Measurements from ENCODE around the gene DNMT3B.

Gene DNMT3B

GRCh38 chr20:32773855-32774254 lies 11.7 kb downstream of the DNMT3B start:
- ATAC-seq = no peak
- TF ChIP-seq ZNF70 (CRISPR knock-in tag; IDR thresholded peaks at IDR 0.05) (no peak), TCF4 (CRISPR knock-in tag; IDR thresholded peaks at IDR 0.05; ENCODE audit: borderline replicate concordance) (no peak), ISL1 (CRISPR knock-in tag; IDR thresholded peaks at IDR 0.05) (no peak), ZNF8 (CRISPR knock-in tag; IDR thresholded peaks at IDR 0.05) (no peak)
- TF ChIP-seq, protein P1, sequence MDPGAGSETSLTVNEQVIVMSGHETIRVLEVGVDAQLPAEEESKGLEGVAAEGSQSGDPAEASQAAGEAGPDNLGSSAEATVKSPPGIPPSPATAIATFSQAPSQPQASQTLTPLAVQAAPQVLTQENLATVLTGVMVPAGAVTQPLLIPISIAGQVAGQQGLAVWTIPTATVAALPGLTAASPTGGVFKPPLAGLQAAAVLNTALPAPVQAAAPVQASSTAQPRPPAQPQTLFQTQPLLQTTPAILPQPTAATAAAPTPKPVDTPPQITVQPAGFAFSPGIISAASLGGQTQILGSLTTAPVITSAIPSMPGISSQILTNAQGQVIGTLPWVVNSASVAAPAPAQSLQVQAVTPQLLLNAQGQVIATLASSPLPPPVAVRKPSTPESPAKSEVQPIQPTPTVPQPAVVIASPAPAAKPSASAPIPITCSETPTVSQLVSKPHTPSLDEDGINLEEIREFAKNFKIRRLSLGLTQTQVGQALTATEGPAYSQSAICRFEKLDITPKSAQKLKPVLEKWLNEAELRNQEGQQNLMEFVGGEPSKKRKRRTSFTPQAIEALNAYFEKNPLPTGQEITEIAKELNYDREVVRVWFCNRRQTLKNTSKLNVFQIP (CRISPR knock-in tag; IDR thresholded peaks at IDR 0.05; ENCODE audit: borderline replicate concordance, low read depth) = no peak

GRCh38 chr20:32775336-32775991 lies 13.3 kb downstream of the DNMT3B start:
- ATAC-seq = no peak

DNA sequence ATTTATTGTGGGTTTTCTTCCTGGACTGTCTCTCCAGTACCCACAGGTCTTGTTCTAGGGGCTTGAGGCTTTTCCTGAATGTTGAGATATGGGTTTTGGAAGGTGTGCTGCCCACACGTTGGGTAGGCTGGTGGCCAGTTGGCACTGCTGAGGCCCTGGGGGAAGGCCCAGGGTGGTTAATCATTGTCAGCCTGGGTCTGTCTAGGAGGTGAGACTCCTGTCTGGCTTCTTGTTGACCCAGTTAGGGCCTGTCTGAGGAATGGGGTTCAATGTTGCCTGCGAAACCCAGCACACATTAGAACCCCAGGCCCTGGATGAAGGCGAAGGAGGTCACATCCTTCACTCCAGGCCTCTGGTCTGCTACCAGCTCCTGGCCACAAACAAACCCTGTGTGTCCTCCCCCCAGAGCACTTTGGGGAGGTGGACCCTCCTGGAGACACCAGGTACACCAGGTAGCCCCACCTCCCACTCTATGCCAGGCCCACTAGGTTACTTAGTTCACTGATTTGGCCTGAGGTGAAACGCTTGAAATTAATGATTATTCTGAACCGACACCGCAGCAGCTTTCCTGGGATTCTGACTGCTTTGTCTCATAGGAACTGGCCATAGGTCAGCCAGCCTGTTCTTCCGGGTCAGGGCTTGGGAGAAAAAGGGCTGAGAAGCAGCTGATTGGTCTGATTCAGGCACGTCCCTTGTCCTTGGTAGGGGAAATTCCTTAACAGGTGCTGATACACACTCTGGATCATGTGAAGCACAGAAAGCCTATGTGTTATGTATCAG lies 15.2 kb downstream of the DNMT3B start:
- no peak for ATAC-seq
- TF ChIP-seq PATZ1 (CRISPR knock-in tag; IDR thresholded peaks at IDR 0.05; ENCODE audit: borderline replicate concordance) (no peak), ZC3H10 (CRISPR knock-in tag; IDR thresholded peaks at IDR 0.05) (no peak), GLIS3 (CRISPR knock-in tag; IDR thresholded peaks at IDR 0.05) (no peak), CREB5 (CRISPR knock-in tag; IDR thresholded peaks at IDR 0.05; ENCODE audit: low read depth) (no peak), ARNTL (CRISPR knock-in tag; IDR thresholded peaks at IDR 0.05; ENCODE audit: borderline replicate concordance, low read depth) (no peak), ZNF8 (CRISPR knock-in tag; IDR thresholded peaks at IDR 0.05) (no peak), ESRRG (CRISPR knock-in tag; IDR thresholded peaks at IDR 0.05) (no peak), ZFP3 (CRISPR knock-in tag; IDR thresholded peaks at IDR 0.05) (no peak), OSR1 (CRISPR knock-in tag; IDR thresholded peaks at IDR 0.05) (no peak), SNAI2 (CRISPR knock-in tag; IDR thresholded peaks at IDR 0.05) (no peak), ZNF70 (CRISPR knock-in tag; IDR thresholded peaks at IDR 0.05) (no peak), BACH2 (CRISPR knock-in tag; IDR thresholded peaks at IDR 0.05; ENCODE audit: borderline replicate concordance) (no peak)

More at GRCh38 chr20:32775336-32775991, 13.3 kb downstream of the DNMT3B start:
- TF ChIP-seq CREB5 (CRISPR knock-in tag; IDR thresholded peaks at IDR 0.05; ENCODE audit: low read depth) (no peak), PPARA (CRISPR knock-in tag; IDR thresholded peaks at IDR 0.05; ENCODE audit: borderline replicate concordance) (no peak), ARNTL (CRISPR knock-in tag; IDR thresholded peaks at IDR 0.05; ENCODE audit: borderline replicate concordance, low read depth) (no peak), ISL1 (CRISPR knock-in tag; IDR thresholded peaks at IDR 0.05) (no peak), OSR1 (CRISPR knock-in tag; IDR thresholded peaks at IDR 0.05) (no peak), ZFP3 (CRISPR knock-in tag; IDR thresholded peaks at IDR 0.05) (no peak), PATZ1 (CRISPR knock-in tag; IDR thresholded peaks at IDR 0.05; ENCODE audit: borderline replicate concordance) (no peak)
- TF ChIP-seq, protein P2, sequence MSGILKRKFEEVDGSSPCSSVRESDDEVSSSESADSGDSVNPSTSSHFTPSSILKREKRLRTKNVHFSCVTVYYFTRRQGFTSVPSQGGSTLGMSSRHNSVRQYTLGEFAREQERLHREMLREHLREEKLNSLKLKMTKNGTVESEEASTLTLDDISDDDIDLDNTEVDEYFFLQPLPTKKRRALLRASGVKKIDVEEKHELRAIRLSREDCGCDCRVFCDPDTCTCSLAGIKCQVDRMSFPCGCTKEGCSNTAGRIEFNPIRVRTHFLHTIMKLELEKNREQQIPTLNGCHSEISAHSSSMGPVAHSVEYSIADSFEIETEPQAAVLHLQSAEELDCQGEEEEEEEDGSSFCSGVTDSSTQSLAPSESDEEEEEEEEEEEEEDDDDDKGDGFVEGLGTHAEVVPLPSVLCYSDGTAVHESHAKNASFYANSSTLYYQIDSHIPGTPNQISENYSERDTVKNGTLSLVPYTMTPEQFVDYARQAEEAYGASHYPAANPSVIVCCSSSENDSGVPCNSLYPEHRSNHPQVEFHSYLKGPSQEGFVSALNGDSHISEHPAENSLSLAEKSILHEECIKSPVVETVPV (CRISPR knock-in tag; IDR thresholded peaks at IDR 0.05) = no peak
